Stimulated activated CD4-positive, alpha-beta T cell treated with anti-CD3 and anti-CD28 coated beads, Interleukin-4, amount 100 ng/mL, for 24 hours (primary cell): Measurements from ENCODE around the gene CHAT.

Source experiments
- DNase-seq: peaks from one replicate; pipeline ENCODE4 v3.0.0-alpha.2; 2020

The CHAT gene

GRCh38 chr10:49612513-49613164, 1.2 kb upstream of the CHAT start:
- no peak for DNase-seq

GRCh38 chr10:49613165-49613881, 514 bp upstream of the CHAT start:
- DNase-seq: no peak

GRCh38 chr10:49614242-49615198, 683 bp downstream of the CHAT start:
- no peak for DNase-seq

GRCh38 chr10:49615213-49615612, 1.4 kb downstream of the CHAT start:
- no peak for DNase-seq

GRCh38 chr10:49615721-49616120, 1.9 kb downstream of the CHAT start:
- no peak for DNase-seq

- DNase-seq: no peak
Observed at GRCh38 chr10:49616421-49617101, 2.7 kb downstream of the CHAT start.

GRCh38 chr10:49617121-49618020, 3.5 kb downstream of the CHAT start:
- no peak for DNase-seq

- DNase-seq: no peak
Observed at GRCh38 chr10:49618821-49619220, 5.0 kb downstream of the CHAT start.

- DNase-seq: no peak
Observed at GRCh38 chr10:49619613-49620012, 5.8 kb downstream of the CHAT start.

- DNase-seq: no peak
Observed at GRCh38 chr10:49620286-49620810, 6.5 kb downstream of the CHAT start.

GRCh38 chr10:49620841-49621378, 7.1 kb downstream of the CHAT start:
- DNase-seq: no peak

GRCh38 chr10:49621561-49621960, 7.7 kb downstream of the CHAT start:
- no peak for DNase-seq

- no peak for DNase-seq
Observed at GRCh38 chr10:49622426-49623425, 8.9 kb downstream of the CHAT start.

GRCh38 chr10:49624629-49625028, 10.8 kb downstream of the CHAT start:
- DNase-seq: no peak

- DNase-seq: no peak
Observed at GRCh38 chr10:49625411-49625810, 11.6 kb downstream of the CHAT start.

- no peak for DNase-seq
Observed at GRCh38 chr10:49627038-49627437, 13.2 kb downstream of the CHAT start.

- DNase-seq: no peak
Observed at GRCh38 chr10:49627644-49628247, 13.9 kb downstream of the CHAT start.

- DNase-seq: no peak
Observed at GRCh38 chr10:49628599-49628998, 14.8 kb downstream of the CHAT start.

- DNase-seq: no peak
Observed at GRCh38 chr10:49629431-49629881, 15.6 kb downstream of the CHAT start.
